Activated CD4-positive, alpha-beta T cell treated with anti-CD3 and anti-CD28 coated beads for 36 hours (primary cell): Measurements from ENCODE around the gene RPL3. TPM values are rescaled to one million over a fixed set of nuclear protein-coding genes. Genes with fewer than 3 reads are reported as not detected.

Experiments used
- ATAC-seq: fragments of 200-7000 bp; cut with Tn5 transposase; one replicate; pipeline ENCODE4 v1.10.0; 2021; ENCODE audit warnings: mild to moderate bottlenecking, moderate library complexity
- CTCF ChIA-PET: fragments of 350-600 bp; sonication (Branson Sonifier 250); formaldehyde crosslinking; loops from one replicate; lab custom pipeline; 2021; ENCODE audit warnings: antibody characterized with exemption; lab: Charles Lee
- POLR2A ChIA-PET: fragments of 350-600 bp; sonication (Branson Sonifier 250); formaldehyde crosslinking; loops from one replicate; lab custom pipeline; 2021; ENCODE audit warnings: antibody characterized with exemption, inconsistent platforms; lab: Charles Lee
- DNase-seq: peaks from one replicate; pipeline ENCODE4 v3.0.0-alpha.2; 2020
- H3K27ac Mint-ChIP-seq: one replicate; pipeline ENCODE4 v1.8.0; 2021; ENCODE audit warnings: mixed read lengths
- H3K27me3 Mint-ChIP-seq: one replicate; pipeline ENCODE4 v1.8.0; 2021; ENCODE audit warnings: mixed read lengths
- H3K36me3 Mint-ChIP-seq: one replicate; pipeline ENCODE4 v1.8.0; 2021; ENCODE audit warnings: low read depth, mixed read lengths
- H3K4me1 Mint-ChIP-seq: one replicate; pipeline ENCODE4 v1.8.0; 2021; ENCODE audit warnings: mixed read lengths
- H3K4me3 Mint-ChIP-seq: one replicate; pipeline ENCODE4 v1.8.0; 2021; ENCODE audit warnings: mild to moderate bottlenecking, moderate library complexity, mixed read lengths
- H3K9me3 Mint-ChIP-seq: one replicate; pipeline ENCODE4 v1.8.0; 2021; ENCODE audit warnings: low read depth, mixed read lengths
- intact Hi-C, 2 experiments: fragments of 100-400 bp; cut with DNase I in 1 of 2; cut with micrococcal nuclease in 1 of 2; formaldehyde crosslinking; loops; one replicate each; pipeline versions ENCODE4 v1.14.2 to v1.15.1; 2022 to 2024; cut with DNase I, micrococcal nuclease
- total RNA-seq, 2 experiments: library from RNA; stranded (reverse); gene quantifications; one replicate each; pipeline ENCODE4 v1.2.3, GENCODE V29; 2021

Gene RPL3
- total RNA-seq, 2 experiments from 2014 or later: 2,519 to 3,155 TPM

DNA sequence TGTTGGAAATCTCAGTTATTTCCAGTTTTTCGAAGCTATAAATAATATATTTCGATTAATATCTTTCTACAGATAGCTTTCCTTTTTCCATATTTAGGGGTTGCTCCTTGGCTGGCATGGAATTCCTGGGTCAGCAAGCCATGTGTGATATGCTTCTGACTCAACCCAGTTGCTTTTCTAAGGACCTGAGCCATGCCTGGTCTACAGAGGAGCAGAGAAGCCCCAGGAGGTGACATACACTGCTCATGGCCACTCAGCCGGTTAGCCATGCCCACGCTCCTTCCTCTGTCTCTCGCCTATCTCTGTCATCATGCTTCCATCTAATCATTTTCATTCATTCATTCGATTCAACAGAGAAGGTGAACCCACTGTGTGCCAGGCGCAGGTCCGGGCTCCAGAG, 51.4 kb downstream of the RPL3 start:
- intact Hi-C loops: no loop called here
- ChIA-PET CTCF (no interaction called here), POLR2A (interaction anchor here (0.6 kb wide), 1 partner anchor 42 kb away, joined by 5 read pairs; no protein-coding TSS in a partner anchor)
- H3K27me3 Mint-ChIP-seq: peaks cover 7% of the 10 kb centered on the region
- no peak overlapping the region for H3K4me3 Mint-ChIP-seq
- no peaks in the 10 kb centered on the region for H3K9me3 Mint-ChIP-seq
- H3K27ac Mint-ChIP-seq: no peak overlapping the region
- ATAC-seq: no peak
- DNase-seq: no peak
- H3K4me1 Mint-ChIP-seq: peaks cover 18% of the 10 kb centered on the region
- no peaks in the 10 kb centered on the region for H3K36me3 Mint-ChIP-seq

DNA sequence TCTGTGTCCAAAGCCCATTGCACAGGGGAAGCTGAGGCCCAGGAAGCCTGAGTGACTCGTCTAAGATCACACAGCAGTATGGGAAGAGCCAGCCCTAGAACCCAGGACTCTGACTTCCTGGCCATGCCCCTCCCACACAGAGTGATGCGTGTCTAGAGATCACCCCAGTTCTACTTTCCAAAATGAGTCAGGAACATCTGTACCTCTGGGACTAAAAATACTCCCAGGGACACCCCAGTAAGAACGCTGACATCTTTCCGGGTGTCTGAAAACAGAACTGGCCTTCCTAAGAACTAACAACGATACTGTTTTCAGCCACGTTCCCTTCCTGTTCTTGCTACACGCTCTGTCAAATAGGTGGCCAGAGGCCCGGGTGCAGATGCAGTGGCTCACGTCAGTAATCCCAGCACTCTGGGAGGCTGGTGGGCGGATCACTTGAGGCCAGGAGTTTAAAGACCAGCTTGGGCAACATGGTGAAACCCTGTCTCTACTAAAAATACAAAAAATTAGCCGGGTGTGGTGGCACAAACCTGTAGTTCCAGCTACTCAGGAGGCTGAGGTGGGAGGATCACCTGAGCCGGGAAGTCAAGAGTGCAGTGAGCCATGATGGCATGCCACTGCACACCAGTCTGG, 52.9 kb downstream of the RPL3 start:
- Mint-ChIP-seq H3K27ac (peak overlapping the region; percentile 78), H3K4me1 (peaks cover 18% of the 10 kb centered on the region), H3K4me3 (no peak overlapping the region), H3K9me3 (peaks cover 7% of the 10 kb centered on the region), H3K36me3 (peaks cover 2% of the 10 kb centered on the region), H3K27me3 (peaks cover 7% of the 10 kb centered on the region)
- CTCF ChIA-PET: no interaction called here
- ATAC-seq (peak; percentile 96), DNase-seq (peak; percentile 79)
- POLR2A ChIA-PET: no interaction called here
- intact Hi-C loops: no loop called here

DNA sequence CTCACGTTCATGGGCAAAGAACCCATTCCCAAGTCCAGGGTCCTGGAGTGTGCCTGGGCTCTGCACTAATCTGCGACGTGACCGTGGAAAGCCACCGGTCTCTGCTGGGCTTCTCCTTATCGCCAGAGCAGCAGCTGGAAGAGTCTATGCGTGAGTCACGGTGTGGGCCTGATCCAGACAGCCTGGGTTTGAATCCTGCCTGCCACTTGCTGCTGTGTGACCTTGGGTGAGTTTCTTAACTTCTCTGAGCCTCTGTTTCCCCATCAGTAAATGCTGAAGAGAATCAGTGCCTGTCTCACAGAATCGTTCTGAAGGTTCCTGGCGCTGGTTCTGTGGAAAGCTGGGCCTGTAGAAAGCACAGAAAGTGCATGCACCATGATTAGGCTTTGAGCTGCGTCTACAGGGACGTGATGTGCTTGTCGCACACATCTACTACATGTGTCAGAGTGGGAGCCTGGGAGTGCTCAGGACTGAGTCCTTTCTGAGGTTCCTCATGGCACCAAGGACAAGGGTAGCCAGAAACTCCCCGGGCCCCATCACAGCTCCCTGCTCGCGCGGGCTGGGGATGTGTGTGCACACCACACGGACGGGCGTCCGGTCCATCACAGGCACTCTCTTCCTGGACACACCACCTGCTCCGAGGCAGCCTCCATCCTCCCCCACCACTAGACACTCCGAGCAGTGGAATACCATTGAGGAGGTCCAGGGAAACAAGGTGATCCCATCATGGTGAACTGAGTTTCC, 54.1 kb downstream of the RPL3 start:
- peak overlapping the region; percentile 42 for H3K27ac Mint-ChIP-seq
- no peak overlapping the region for H3K4me3 Mint-ChIP-seq
- ChIA-PET POLR2A (no interaction called here), CTCF (no interaction called here)
- DNase-seq: no peak
- H3K9me3 Mint-ChIP-seq: peaks cover 11% of the 10 kb centered on the region
- peaks cover 18% of the 10 kb centered on the region for H3K4me1 Mint-ChIP-seq
- peaks cover 7% of the 10 kb centered on the region for H3K27me3 Mint-ChIP-seq
- peaks cover 2% of the 10 kb centered on the region for H3K36me3 Mint-ChIP-seq
- intact Hi-C loops: no loop called here
- no peak for ATAC-seq

DNA sequence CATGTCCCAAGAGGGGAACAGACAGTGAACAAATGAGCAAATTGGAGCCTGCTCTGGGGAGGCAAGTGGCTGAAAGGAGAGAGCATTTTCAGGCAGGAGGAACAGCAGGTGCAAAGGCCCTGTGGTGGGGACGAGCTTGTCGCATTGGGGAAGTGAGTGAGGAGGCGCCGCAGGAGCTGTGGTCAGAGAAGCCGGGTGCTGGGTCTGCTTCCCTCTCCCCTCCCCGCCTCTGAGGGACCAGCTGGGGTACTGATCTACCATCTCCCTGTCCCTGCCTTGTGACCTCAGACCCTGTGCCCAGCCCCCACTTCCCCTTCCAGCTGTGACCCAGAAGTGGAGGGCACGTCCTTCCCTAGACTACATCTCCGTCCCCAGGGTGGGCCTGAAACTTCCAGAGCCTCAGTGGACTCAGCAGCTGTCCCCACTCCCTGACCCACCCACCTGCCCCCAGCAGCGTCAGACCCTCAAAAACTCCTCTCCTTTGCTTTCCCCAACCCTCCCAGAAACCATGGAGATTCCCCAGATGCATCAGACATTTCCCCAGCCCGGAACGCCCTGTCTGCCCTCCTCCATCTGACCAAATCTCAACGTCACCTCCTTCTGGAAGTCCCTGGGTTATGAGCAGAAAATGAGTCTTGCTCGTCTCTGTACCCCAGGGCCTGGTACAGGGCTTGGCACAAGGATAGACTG, 54.9 kb downstream of the RPL3 start:
- Mint-ChIP-seq H3K27ac (peak overlapping the region; percentile 55), H3K27me3 (peaks cover 7% of the 10 kb centered on the region), H3K36me3 (peaks cover 2% of the 10 kb centered on the region), H3K4me3 (no peak overlapping the region), H3K4me1 (peaks cover 18% of the 10 kb centered on the region), H3K9me3 (peaks cover 11% of the 10 kb centered on the region)
- intact Hi-C loops: no loop called here
- ATAC-seq (no peak), DNase-seq (no peak)
- ChIA-PET POLR2A (interaction anchor here (0.6 kb wide), 1 partner anchor 23 kb away, joined by 3 read pairs; no protein-coding TSS in a partner anchor), CTCF (no interaction called here)

DNA sequence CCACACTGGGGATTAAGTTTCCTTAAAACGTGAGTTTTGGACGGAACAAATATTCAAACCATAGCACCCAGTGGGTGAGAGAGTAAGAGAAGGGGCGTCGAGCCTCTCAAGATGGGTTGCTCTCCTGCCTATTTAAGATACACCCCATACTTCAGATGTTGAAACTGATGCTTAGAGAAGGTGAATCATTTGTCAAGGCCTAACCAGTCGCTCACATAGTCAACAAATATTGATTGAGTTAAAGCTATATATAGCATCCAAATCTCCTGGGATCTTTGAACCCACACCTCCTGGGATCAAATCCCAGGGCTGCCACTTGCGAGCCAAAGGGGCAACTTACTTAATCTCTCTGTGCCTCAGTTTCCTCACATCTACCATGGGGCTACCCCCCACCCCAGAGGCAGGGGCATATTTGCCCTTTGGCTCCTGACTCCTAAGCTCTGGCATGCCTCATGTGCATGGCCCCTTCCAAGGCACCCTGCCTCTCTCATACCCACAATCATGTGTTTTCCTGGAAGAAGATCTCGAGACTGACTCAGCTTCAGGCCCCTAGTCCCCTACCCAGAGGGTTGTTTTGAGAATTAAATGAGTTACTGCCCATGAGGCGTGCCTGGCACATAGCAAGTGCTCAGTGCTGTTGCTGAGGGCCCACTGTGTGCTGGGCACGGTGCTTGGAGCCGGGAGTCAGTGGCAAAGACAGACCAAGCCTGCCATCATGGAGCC, 55.6 kb downstream of the RPL3 start:
- CTCF ChIA-PET: no interaction called here
- peak overlapping the region; percentile 55 for H3K27ac Mint-ChIP-seq
- no peak for DNase-seq
- POLR2A ChIA-PET: interaction anchor here (0.6 kb wide), 1 partner anchor 22 kb away, joined by 3 read pairs; no protein-coding TSS in a partner anchor
- H3K36me3 Mint-ChIP-seq: peaks cover 2% of the 10 kb centered on the region
- intact Hi-C loops: no loop called here
- peaks cover 18% of the 10 kb centered on the region for H3K4me1 Mint-ChIP-seq
- no peak for ATAC-seq
- peaks cover 7% of the 10 kb centered on the region for H3K27me3 Mint-ChIP-seq
- no peak overlapping the region for H3K4me3 Mint-ChIP-seq
- H3K9me3 Mint-ChIP-seq: peaks cover 11% of the 10 kb centered on the region

Other genes starting within 250 kb of the RPL3 start
- 10 to 100 TPM; 45.9 to 47.4 TPM for gene APOBEC3G, start 242.3 kb downstream of the RPL3 start, total RNA-seq
- gene APOBEC3H, start 222.4 kb downstream of the RPL3 start, total RNA-seq: 1 to 10 TPM; 5.2 to 7.3 TPM
- 10 to 100 TPM; 19.9 to 20.3 TPM for gene CBX7, start 166.9 kb downstream of the RPL3 start, total RNA-seq
- 1 to 10 TPM; 2.5 to 3.4 TPM for gene PDGFB, start 74.6 kb downstream of the RPL3 start, total RNA-seq
- gene SYNGR1, start 30.4 kb upstream of the RPL3 start, total RNA-seq: under 1 TPM; 0.58 to 0.89 TPM
- gene TAB1, start 80.2 kb upstream of the RPL3 start, total RNA-seq: 10 to 100 TPM; 15.0 to 17.1 TPM
- gene MGAT3, start 137.4 kb upstream of the RPL3 start, total RNA-seq: under 1 TPM; 0.18 to 0.23 TPM
- gene MIEF1, start 182.7 kb upstream of the RPL3 start, total RNA-seq: 10 to 100 TPM; 43.2 to 44.9 TPM
- gene ATF4, start 200.9 kb upstream of the RPL3 start, total RNA-seq: 100 to 1,000 TPM; 580 to 680 TPM
- gene RPS19BP1, start 213.1 kb upstream of the RPL3 start, total RNA-seq: 10 to 100 TPM; 42.8 to 68.8 TPM